Upper lobe of left lung (tissue), 6 donors: ENCODE measurements around the gene HS6ST2. TPM values are rescaled to one million over a fixed set of nuclear protein-coding genes. Genes with fewer than 3 reads are reported as not detected.

Source experiments
- ATAC-seq, 2 donors: fragments of 200-7000 bp; cut with Tn5 transposase; one replicate each; pipeline ENCODE4 v1.9.1; 2022; ENCODE audit warnings: mild to moderate bottlenecking in 2 of 2, moderate library complexity in 2 of 2; ENCODE audit not compliant: low FRiP score in 2 of 2
- DNase-seq, 2 donors: peaks; one replicate each; pipeline ENCODE4 v3.0.0-alpha.2; 2019 to 2020
- H3K27ac ChIP-seq, 4 donors: fragments of 200-600 bp; sonication (generic); one replicate each; pipeline ENCODE4 v1.5.1; 2016 to 2019
- H3K27me3 ChIP-seq, 4 donors: fragments of 200-600 bp; sonication (generic); one replicate each; pipeline ENCODE4 v1.5.1; 2017 to 2019
- H3K36me3 ChIP-seq, 4 donors: fragments of 200-600 bp; sonication (generic); one replicate each; pipeline ENCODE4 v1.5.1; 2016 to 2019
- H3K4me1 ChIP-seq, 4 donors: fragments of 200-600 bp; sonication (generic); one replicate each; pipeline ENCODE4 v1.5.1; 2018 to 2019
- H3K4me3 ChIP-seq, 4 donors: fragments of 200-600 bp; sonication (generic); one replicate each; pipeline ENCODE4 v1.5.1; 2017 to 2019; ENCODE audit warnings: mild to moderate bottlenecking in 2 of 4, moderate library complexity in 1 of 4
- H3K9me3 ChIP-seq, 4 donors: fragments of 200-600 bp; sonication (generic); one replicate each; pipeline ENCODE4 v1.5.1; 2018 to 2019
- EP300 ChIP-seq, 4 donors: sonication (generic); formaldehyde crosslinking; IDR thresholded peaks; one replicate each; pipeline ENCODE4 v1.5.1; 2017; ENCODE audit warnings: antibody characterized with exemption in 4 of 4, control low read depth in 2 of 4
- POLR2A ChIP-seq, 4 donors: fragments of 450-650 bp; IDR thresholded peaks; one replicate each; pipeline ENCODE4 v1.5.1; 2016 to 2017; ENCODE audit warnings: antibody characterized with exemption in 4 of 4, mild to moderate bottlenecking in 2 of 4
- POLR2AphosphoS5 ChIP-seq, 2 donors: sonication (generic); formaldehyde crosslinking; IDR thresholded peaks; one replicate each; pipeline ENCODE4 v1.5.1; 2017; ENCODE audit warnings: antibody characterized with exemption in 2 of 2
- WGBS, 2 donors: methylation state at CpG; one replicate each; pipeline ENCODE4 v1.1.5; 2017 to 2018; 5-methylcytosine and 5-hydroxymethylcytosine counted together
- total RNA-seq, 6 donors: library from RNA; depleted of rRNA in 4 of 6; stranded (reverse); fragments of >200 nt in 4 of 6; gene quantifications; one replicate each; pipeline versions ENCODE4 v1.1.0 to v1.2.1, GENCODE V29; 2016 to 2021
- TF ChIP-seq, protein P1 (sequence below), 6 experiments: fragments of 450-650 bp in 4 of 6; fragments of 200-600 bp in 2 of 6; sonication (generic) in 2 of 6; IDR thresholded peaks; one replicate each; pipeline ENCODE4 v1.5.1; 2016 to 2019; ENCODE audit warnings: antibody characterized with exemption in 6 of 6
- donor health status: DM: no; HTN: no; CAD: no; lungs with moderate emphysema.
- donor health status: DM: no; HTN: yes; CAD: no; lungs with severe emphysema.

Gene HS6ST2
- total RNA-seq, 6 donors from 2014 or later: 0.30 to 2.5 (median 1.2) TPM

DNA sequence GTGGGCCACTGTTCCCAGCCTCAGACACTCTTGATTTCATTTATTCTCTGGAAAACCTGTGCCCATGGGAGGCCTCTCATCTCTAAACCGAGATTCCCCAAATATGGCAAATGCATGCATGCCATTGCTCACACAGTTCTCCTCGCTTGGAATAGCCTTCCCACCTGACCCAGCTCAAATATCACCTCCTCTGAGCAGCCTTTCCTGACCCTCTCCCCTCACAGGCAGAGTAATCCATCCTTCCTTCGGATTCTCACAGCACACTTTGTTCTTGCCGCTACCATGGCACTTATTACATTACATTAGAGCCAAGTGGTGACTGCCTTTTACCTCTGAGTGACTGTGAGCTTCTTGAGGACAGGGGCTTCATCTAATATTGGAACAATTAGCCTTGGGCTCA, 209.5 kb downstream of the HS6ST2 start:
- Histone ChIP-seq H3K9me3 (no peaks in the 10 kb centered on the region), H3K4me3 (no peak overlapping the region), H3K4me1 (no peaks in the 10 kb centered on the region), H3K27ac (no peak overlapping the region), H3K27me3 (no peaks in the 10 kb centered on the region), H3K36me3 (no peaks in the 10 kb centered on the region)
- TF ChIP-seq POLR2AphosphoS5 (IDR thresholded peaks at IDR 0.05) (no peak), EP300 (IDR thresholded peaks at IDR 0.05) (no peak), POLR2A (IDR thresholded peaks at IDR 0.05) (no peak)
- TF ChIP-seq, protein P1, sequence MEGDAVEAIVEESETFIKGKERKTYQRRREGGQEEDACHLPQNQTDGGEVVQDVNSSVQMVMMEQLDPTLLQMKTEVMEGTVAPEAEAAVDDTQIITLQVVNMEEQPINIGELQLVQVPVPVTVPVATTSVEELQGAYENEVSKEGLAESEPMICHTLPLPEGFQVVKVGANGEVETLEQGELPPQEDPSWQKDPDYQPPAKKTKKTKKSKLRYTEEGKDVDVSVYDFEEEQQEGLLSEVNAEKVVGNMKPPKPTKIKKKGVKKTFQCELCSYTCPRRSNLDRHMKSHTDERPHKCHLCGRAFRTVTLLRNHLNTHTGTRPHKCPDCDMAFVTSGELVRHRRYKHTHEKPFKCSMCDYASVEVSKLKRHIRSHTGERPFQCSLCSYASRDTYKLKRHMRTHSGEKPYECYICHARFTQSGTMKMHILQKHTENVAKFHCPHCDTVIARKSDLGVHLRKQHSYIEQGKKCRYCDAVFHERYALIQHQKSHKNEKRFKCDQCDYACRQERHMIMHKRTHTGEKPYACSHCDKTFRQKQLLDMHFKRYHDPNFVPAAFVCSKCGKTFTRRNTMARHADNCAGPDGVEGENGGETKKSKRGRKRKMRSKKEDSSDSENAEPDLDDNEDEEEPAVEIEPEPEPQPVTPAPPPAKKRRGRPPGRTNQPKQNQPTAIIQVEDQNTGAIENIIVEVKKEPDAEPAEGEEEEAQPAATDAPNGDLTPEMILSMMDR (IDR thresholded peaks at IDR 0.05): no peak
- no peak for DNase-seq
- 68 to 82% methylated on average over 4 of the region's 4 CpGs for WGBS, 2 donors
- ATAC-seq: no peak

GRCh38 chrX:132748268-132748667, 210.2 kb downstream of the HS6ST2 start:
- TF ChIP-seq, protein P1 (IDR thresholded peaks at IDR 0.05): no peak
- TF ChIP-seq POLR2A (IDR thresholded peaks at IDR 0.05) (no peak), EP300 (IDR thresholded peaks at IDR 0.05) (no peak), POLR2AphosphoS5 (IDR thresholded peaks at IDR 0.05) (no peak)
- no peak overlapping the region for H3K27ac ChIP-seq
- no peaks in the 10 kb centered on the region for H3K4me1 ChIP-seq
- H3K27me3 ChIP-seq: no peaks in the 10 kb centered on the region
- WGBS, 2 donors: 76 to 89% methylated on average over 4 to 5 of the region's 5 CpGs
- no peak overlapping the region for H3K4me3 ChIP-seq
- no peaks in the 10 kb centered on the region for H3K9me3 ChIP-seq
- no peaks in the 10 kb centered on the region for H3K36me3 ChIP-seq
- DNase-seq: no peak
- no peak for ATAC-seq

- Histone ChIP-seq H3K36me3 (no peaks in the 10 kb centered on the region), H3K4me1 (no peaks in the 10 kb centered on the region), H3K9me3 (no peaks in the 10 kb centered on the region), H3K4me3 (no peak overlapping the region), H3K27ac (no peak overlapping the region), H3K27me3 (no peaks in the 10 kb centered on the region)
- no peak for TF ChIP-seq POLR2AphosphoS5 (IDR thresholded peaks at IDR 0.05)
- no peak for TF ChIP-seq POLR2A (IDR thresholded peaks at IDR 0.05)
- no peak for DNase-seq
- 83% methylated on average over 2 of the region's 2 CpGs for WGBS, 2 donors
- no peak for ATAC-seq
Measured at GRCh38 chrX:132745593-132745992, 212.8 kb downstream of the HS6ST2 start.

- no peaks in the 10 kb centered on the region for H3K4me1 ChIP-seq
- WGBS, 2 donors: 48 to 58% methylated on average over 1 of the region's 1 CpG
- H3K27me3 ChIP-seq: no peaks in the 10 kb centered on the region
- H3K9me3 ChIP-seq: no peaks in the 10 kb centered on the region
- no peak overlapping the region for H3K4me3 ChIP-seq
- DNase-seq (no peak), ATAC-seq (no peak)
- no peak for TF ChIP-seq POLR2A (IDR thresholded peaks at IDR 0.05)
- no peak for TF ChIP-seq POLR2AphosphoS5 (IDR thresholded peaks at IDR 0.05)
- no peak for TF ChIP-seq EP300 (IDR thresholded peaks at IDR 0.05)
- TF ChIP-seq, protein P1 (IDR thresholded peaks at IDR 0.05): no peak
- no peaks in the 10 kb centered on the region for H3K36me3 ChIP-seq
- H3K27ac ChIP-seq: no peak overlapping the region
Measured at GRCh38 chrX:132744470-132744869, 214.0 kb downstream of the HS6ST2 start.

GRCh38 chrX:132743086-132743485, 215.3 kb downstream of the HS6ST2 start:
- no peak overlapping the region for H3K27ac ChIP-seq
- H3K4me1 ChIP-seq: no peaks in the 10 kb centered on the region
- ATAC-seq (no peak), DNase-seq (no peak)
- H3K4me3 ChIP-seq: no peak overlapping the region
- no peaks in the 10 kb centered on the region for H3K9me3 ChIP-seq
- WGBS, 2 donors: 79 to 84% methylated on average over 3 of the region's 3 CpGs
- no peaks in the 10 kb centered on the region for H3K36me3 ChIP-seq
- TF ChIP-seq POLR2AphosphoS5 (IDR thresholded peaks at IDR 0.05): no peak
- no peak for TF ChIP-seq EP300 (IDR thresholded peaks at IDR 0.05)
- no peak for TF ChIP-seq POLR2A (IDR thresholded peaks at IDR 0.05)
- TF ChIP-seq, protein P1 (IDR thresholded peaks at IDR 0.05): no peak
- no peaks in the 10 kb centered on the region for H3K27me3 ChIP-seq
